ENCODE data around the gene GALNT6. TPM values are rescaled to one million over a fixed set of nuclear protein-coding genes. Genes with fewer than 3 reads are reported as not detected.

Gene GALNT6
- total and polyA plus RNA-seq, 5 experiments from 2014 or later = 1.5 to 8.3 (median 4.4) TPM

DNA sequence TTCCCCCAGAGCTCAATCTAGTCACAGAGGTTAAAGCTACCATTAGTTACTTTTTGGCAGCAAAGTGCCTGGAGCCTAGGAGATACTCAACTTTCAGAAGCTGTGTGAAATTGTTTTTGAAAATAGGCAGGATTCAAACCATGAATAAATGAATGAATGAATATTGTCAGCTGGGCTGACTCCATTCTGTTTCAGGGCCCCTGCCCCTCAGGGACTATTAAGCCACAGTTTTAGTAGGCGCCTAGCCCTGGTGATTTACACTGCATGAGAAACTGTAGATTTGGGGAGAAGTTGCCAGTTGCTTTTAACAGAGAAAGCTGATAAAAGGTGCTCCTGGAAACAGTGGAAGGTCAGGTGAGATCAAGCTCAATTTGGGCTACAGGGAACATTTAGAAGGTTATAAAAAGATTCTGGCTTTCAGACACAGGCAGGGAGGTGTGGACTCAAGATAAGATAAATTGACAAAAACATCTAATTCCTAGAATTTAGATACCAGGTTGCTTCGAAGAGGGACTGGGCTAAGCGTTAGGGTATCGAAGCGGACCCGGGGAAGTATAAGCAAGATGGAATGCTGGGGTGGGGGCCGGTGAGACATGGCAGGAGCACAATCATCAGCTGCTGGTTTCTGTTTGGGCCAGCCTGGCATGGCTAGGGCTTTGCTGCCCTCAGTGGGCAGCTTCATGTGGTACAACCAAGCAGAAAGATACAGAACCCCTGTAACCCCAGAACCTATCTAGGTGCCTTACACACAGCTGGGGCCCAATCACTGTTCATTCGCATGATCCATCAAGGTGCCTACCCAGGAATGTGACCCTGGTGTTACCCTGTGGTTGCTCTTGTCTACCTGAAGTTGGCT lies 29.8 kb downstream of the GALNT6 start:
- no peaks in the 10 kb centered on the region for H3K27me3 Mint-ChIP-seq
- peaks cover 6 to 25% (median 16%) of the 10 kb centered on the region in 4 donors for H3K4me1 Mint-ChIP-seq
- no peak overlapping the region for H3K4me3 Mint-ChIP-seq
- ATAC-seq = peak in 1 of 2 donors; percentile 37
- H3K36me3 Mint-ChIP-seq = peaks cover 0 to 28% (median 19%) of the 10 kb centered on the region in 3 donors
- H3K9me3 Mint-ChIP-seq = no peaks in the 10 kb centered on the region
- POLR2A ChIA-PET = interaction anchor here (0.5 kb wide), 1 partner anchor 94 kb away, joined by 3 read pairs; no protein-coding TSS in a partner anchor
- H3K27ac Mint-ChIP-seq = peak overlapping the region in 1 of 10 donors; percentile 33
- no peak for DNase-seq

DNA sequence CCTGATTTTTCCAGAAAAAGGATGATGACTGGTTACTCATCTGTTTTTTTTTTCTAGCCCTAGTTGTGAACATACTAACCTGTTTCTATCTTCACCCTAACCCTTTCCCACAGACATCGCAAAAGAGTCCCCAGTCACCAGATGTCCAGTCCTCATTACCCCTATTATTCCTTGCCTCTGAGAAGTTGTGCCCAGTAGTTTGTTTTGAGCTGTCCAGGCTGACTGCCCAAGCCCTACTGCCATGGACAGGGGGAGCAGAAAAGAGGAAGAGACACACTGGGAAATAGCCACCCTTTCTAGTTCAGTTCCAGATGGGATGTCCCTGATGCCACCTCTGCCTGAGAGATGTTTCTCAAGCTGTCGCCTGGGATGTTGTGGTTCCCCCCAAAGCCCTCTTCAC lies 30.9 kb downstream of the GALNT6 start:
- H3K36me3 Mint-ChIP-seq = peaks cover 0 to 32% (median 19%) of the 10 kb centered on the region in 3 donors
- no peaks in the 10 kb centered on the region for H3K9me3 Mint-ChIP-seq
- H3K4me3 Mint-ChIP-seq = no peak overlapping the region
- ATAC-seq = no peak
- DNase-seq = no peak
- H3K27ac Mint-ChIP-seq = peak overlapping the region in 2 of 10 donors; percentile 36 to 67
- H3K4me1 Mint-ChIP-seq = peaks cover 6 to 22% (median 12%) of the 10 kb centered on the region in 4 donors
- POLR2A ChIA-PET = no interaction called here
- H3K27me3 Mint-ChIP-seq = no peaks in the 10 kb centered on the region

DNA sequence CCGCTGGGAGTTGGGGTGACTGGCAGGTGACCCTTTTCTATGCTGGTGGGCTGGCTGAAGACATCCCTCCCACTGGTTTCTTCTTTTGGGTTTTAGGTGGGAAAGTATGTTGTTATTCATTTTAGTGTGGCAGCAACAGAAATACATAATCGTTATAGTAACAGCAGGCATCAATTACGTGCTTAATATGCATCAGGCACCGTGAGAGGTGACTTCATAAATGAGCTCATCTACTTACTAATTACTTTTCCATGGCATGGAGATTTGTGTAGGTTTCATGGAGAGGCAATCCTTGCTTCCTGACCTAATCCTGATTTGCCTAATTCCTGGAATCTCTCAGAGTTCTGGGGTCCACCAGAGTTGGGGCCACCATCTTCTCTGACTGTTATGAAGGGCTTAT lies 31.4 kb downstream of the GALNT6 start:
- Mint-ChIP-seq H3K4me3 (no peak overlapping the region), H3K9me3 (no peaks in the 10 kb centered on the region), H3K36me3 (peaks cover 0 to 32% (median 19%) of the 10 kb centered on the region in 3 donors), H3K27ac (peak overlapping the region in 2 of 10 donors; percentile 36 to 49), H3K4me1 (peaks cover 6 to 19% (median 12%) of the 10 kb centered on the region in 4 donors), H3K27me3 (no peaks in the 10 kb centered on the region)
- DNase-seq = no peak
- no peak for ATAC-seq
- POLR2A ChIA-PET = no interaction called here

DNA sequence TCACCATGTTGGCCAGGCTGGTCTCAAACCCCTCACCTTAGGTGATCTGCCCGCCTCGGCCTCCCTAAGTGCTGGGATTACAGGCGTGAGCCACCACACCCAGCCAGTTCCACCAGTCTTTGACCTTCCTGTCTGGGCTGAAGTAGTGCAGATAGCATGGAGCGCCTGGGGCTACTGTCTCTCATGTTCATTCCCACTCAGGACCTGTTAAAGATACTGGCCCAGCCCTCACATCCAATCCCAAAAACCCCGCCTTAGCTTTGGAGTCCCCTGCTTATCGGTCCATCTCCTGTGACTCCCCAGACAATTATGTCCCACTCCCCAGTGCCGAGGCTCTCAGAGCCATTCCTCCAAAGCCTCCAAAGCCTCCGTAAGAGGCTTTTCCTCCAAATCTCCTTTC lies 32.7 kb downstream of the GALNT6 start:
- POLR2A ChIA-PET = no interaction called here
- DNase-seq (no peak), ATAC-seq (no peak)
- no peaks in the 10 kb centered on the region for H3K27me3 Mint-ChIP-seq
- no peak overlapping the region for H3K27ac Mint-ChIP-seq
- peaks cover 6 to 19% (median 8%) of the 10 kb centered on the region in 4 donors for H3K4me1 Mint-ChIP-seq
- peak overlapping the region in 1 of 10 donors; percentile 28 for H3K4me3 Mint-ChIP-seq
- H3K9me3 Mint-ChIP-seq = no peaks in the 10 kb centered on the region
- peaks cover 0 to 32% (median 19%) of the 10 kb centered on the region in 3 donors for H3K36me3 Mint-ChIP-seq

DNA sequence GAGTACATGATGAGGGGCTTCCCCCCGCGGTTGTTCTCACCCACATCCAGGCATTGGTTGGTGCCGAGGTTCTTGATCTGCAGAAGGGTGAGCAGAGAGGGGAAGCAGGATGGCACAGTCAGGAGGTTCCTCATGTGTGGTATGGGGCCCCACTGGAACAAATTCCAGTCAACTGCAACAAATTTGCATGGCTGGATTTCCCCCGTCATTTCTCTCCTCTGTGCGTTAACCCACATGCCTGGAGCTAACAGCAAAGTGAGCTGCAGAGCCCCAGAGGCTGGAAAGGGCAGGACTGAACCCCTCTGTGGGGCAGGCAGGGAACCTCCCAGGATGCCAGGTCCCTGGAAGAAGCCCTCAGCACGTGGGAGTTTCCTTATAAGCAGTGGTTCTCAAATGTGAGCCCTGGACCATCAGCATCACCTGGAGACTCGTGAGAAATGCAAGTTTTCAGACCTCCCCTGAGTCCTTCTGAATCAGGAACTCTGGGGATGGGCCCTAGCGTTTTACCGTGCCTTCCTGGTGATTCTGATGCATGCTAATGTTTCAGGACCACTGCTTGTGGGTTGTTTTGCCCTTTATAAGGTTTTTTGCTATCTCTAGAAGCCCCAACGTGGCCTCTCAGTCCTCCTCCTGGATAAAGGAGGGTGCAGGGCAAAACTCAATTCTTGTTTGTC lies 33.7 kb downstream of the GALNT6 start:
- DNase-seq (peak in 1 of 10 donors; percentile 10), ATAC-seq (peak in 1 of 2 donors; percentile 41)
- H3K9me3 Mint-ChIP-seq = no peaks in the 10 kb centered on the region
- peaks cover 0 to 32% (median 17%) of the 10 kb centered on the region in 3 donors for H3K36me3 Mint-ChIP-seq
- no peak overlapping the region for H3K4me3 Mint-ChIP-seq
- no peaks in the 10 kb centered on the region for H3K27me3 Mint-ChIP-seq
- H3K27ac Mint-ChIP-seq = peak overlapping the region in 1 of 10 donors; percentile 49
- POLR2A ChIA-PET = no interaction called here
- H3K4me1 Mint-ChIP-seq = peaks cover 6 to 19% (median 8%) of the 10 kb centered on the region in 4 donors

DNA sequence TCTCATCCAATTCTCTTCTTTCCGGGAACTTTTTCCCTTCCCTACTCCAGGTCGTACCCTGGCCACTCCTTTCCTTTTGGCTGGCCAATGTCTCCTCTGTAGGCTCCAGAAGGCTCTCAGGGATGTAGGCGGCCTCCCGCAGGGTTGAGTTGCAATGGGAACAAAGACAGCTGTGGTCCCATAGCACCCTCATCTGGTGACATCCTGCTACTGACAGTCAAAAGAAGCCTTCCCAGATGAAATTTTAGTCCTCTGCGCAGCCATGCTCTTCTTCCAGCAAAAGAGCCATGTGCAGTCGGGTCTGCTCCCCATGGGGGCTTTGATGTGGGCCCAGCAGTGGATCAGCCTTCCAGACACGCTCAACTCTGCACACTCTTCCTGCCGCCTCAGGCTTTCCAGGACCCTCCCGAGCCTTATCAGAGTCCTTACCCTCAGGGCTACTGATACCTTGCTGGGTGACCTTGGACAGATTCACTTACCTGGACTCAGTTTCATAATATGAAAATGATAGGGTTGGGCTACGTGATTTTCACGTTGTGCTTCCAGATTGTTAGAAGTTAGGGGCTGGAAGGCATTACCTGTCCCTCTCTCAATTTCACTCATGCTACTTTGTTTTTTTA lies 39.2 kb downstream of the GALNT6 start:
- ATAC-seq = peak; percentile 57 to 61
- Mint-ChIP-seq H3K27me3 (peaks cover 0 to under 1% (median 0%) of the 10 kb centered on the region in 5 donors), H3K36me3 (peaks cover 0 to 7% (median 0%) of the 10 kb centered on the region in 3 donors), H3K4me1 (peaks cover 9 to 12% (median 10%) of the 10 kb centered on the region in 4 donors), H3K9me3 (no peaks in the 10 kb centered on the region), H3K4me3 (no peak overlapping the region), H3K27ac (peak overlapping the region in 5 of 10 donors; percentile 17 to 84 (median 66))
- POLR2A ChIA-PET = no interaction called here
- DNase-seq = peak in 9 of 10 donors; percentile 9 to 70 (median 44)

DNA sequence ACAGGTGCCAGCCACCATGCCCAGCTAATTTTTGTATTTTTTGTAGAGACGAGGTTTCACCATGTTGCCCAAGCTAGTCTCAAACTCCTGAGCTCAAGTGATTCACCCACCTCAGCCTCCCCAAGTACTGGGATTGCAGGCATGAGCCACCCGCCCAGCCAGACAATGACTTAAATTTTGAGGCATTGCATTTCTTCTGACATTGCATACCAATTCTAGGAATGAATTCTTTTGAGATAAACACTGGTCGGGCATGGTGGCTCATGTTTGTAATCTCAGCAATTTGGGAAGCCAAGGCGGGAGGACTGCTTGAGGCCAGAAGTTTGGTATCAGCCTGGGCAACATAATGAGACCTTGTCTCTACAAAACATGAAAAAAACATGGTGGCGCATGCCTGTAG lies 42.2 kb downstream of the GALNT6 start:
- no peaks in the 10 kb centered on the region for H3K9me3 Mint-ChIP-seq
- DNase-seq (no peak), ATAC-seq (no peak)
- H3K27ac Mint-ChIP-seq = peak overlapping the region in 1 of 10 donors; percentile 43
- POLR2A ChIA-PET = no interaction called here
- peaks cover 9 to 15% (median 13%) of the 10 kb centered on the region in 4 donors for H3K4me1 Mint-ChIP-seq
- H3K36me3 Mint-ChIP-seq = no peaks in the 10 kb centered on the region
- no peak overlapping the region for H3K4me3 Mint-ChIP-seq
- H3K27me3 Mint-ChIP-seq = peaks cover 0 to 3% (median 0%) of the 10 kb centered on the region in 5 donors

DNA sequence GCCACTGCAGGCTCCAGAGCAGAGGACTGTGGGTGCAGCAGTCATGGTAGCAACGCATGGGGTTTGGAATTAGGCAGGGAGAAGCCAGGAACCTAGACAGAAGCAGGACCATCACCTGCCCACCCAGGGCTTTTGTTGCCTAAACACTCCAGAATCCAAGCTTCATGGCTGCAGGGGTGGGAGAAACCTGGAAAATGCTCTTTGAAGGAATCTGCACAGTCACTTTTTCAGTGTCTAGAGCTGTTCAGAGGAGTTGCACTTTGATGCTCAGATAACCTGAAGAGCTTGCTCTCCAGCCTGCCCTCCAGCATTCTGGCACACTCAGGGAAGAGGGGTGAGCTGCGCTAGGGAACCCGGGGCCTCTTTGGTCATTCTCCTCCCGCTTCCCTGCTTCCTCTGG lies 43.1 kb downstream of the GALNT6 start:
- Mint-ChIP-seq H3K36me3 (no peaks in the 10 kb centered on the region), H3K27me3 (peaks cover 0 to 3% (median 0%) of the 10 kb centered on the region in 5 donors), H3K9me3 (no peaks in the 10 kb centered on the region), H3K27ac (no peak overlapping the region), H3K4me3 (no peak overlapping the region), H3K4me1 (peaks cover 9 to 20% (median 14%) of the 10 kb centered on the region in 4 donors)
- DNase-seq (no peak), ATAC-seq (no peak)
- POLR2A ChIA-PET = no interaction called here

DNA sequence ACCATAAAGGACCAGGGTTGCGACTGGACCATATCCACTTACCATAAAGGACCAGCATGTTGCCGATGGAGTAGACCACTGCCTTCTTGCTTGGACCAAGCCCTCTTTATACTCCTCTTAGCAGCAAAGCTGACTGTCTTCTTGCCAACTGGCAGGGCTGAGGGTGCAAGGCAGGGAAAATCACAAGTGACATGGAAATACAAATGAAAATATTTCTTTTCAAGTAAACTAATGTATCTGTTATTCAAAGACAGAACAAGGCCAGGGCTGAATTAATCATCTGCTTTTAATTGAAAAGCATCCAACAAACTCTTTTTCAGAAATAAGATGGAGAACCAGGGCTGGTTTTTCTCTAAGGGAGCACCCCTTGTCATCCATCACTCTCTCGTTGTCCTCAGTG lies 44.6 kb downstream of the GALNT6 start, which contains the start of gene CELA1:
TSS of gene CELA1 (minus strand) at position 99 of the 400 bp plus-strand sequence. CDS start at position 58, 41 bp downstream.
- H3K9me3 Mint-ChIP-seq = no peaks in the 10 kb centered on the region
- H3K36me3 Mint-ChIP-seq = no peaks in the 10 kb centered on the region
- no peak within 1 kb of the TSS for H3K4me3 Mint-ChIP-seq
- ATAC-seq (no peak), DNase-seq (no peak)
- peaks cover 0 to 3% (median 0%) of the 10 kb centered on the region in 5 donors for H3K27me3 Mint-ChIP-seq
- peaks cover 4 to 29% (median 9%) of the 10 kb centered on the region in 4 donors for H3K4me1 Mint-ChIP-seq
- peak within 1 kb of the TSS in 2 of 10 donors; percentile 24 to 78 for H3K27ac Mint-ChIP-seq
- POLR2A ChIA-PET = no interaction called here

DNA sequence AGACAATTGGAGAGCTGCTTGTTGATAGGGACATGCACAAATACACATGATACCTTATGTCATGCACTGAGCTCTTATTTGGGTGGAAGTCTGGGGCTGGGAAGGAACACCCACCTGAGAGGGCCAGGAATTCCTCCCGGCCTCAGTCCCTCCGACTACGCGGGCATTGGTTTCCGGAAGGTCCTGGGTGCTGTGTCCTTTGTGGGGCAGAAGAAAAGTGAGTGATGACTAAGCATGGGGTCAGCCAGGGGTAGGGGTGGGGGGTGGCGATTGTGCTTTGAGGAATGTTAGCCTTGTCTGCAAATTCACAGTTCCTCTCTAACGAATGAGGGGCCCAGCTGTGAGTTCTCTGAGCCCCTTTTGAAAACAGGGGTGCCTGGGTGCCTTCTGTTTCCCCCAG lies 45.5 kb downstream of the GALNT6 start:
- Mint-ChIP-seq H3K4me3 (no peak overlapping the region), H3K36me3 (no peaks in the 10 kb centered on the region), H3K4me1 (peaks cover 6 to 36% (median 15%) of the 10 kb centered on the region in 4 donors), H3K27me3 (peaks cover 0 to 3% (median 0%) of the 10 kb centered on the region in 5 donors), H3K9me3 (no peaks in the 10 kb centered on the region), H3K27ac (peak overlapping the region in 2 of 10 donors; percentile 24 to 78)
- POLR2A ChIA-PET = interaction anchor here (0.9 to 1.0 kb wide), 2 partner anchors 13 to 37 kb away, joined by 4 to 5 read pairs; no protein-coding TSS in a partner anchor
- no peak for ATAC-seq
- no peak for DNase-seq

DNA sequence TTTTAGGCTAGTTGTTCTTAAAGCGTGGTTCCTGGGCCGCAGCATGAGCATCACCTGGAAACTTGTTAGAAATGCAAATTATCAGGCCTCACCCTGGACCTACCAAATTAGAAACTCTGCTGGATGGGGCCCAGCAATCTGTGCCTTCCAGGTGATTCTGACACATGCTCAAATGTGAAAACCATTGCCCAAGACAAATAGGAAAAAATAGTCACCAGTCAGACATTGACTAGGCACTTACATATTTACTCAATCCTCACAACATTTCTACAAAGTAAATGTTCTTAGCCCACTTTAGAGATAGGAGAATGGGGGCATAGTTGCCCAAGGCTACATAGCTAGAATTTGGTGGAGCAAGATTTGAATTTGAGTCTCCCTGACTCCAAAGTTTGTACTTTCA lies 48.0 kb downstream of the GALNT6 start:
- Mint-ChIP-seq H3K9me3 (no peaks in the 10 kb centered on the region), H3K27me3 (peaks cover 0 to 3% (median 0%) of the 10 kb centered on the region in 5 donors), H3K27ac (no peak overlapping the region), H3K4me1 (peaks cover 7 to 36% (median 20%) of the 10 kb centered on the region in 4 donors), H3K4me3 (no peak overlapping the region), H3K36me3 (no peaks in the 10 kb centered on the region)
- POLR2A ChIA-PET = interaction anchor here (1.0 to 18.6 kb wide), 2 partner anchors 26 kb away, joined by 3 to 406 read pairs; partner anchors contain the start of gene BIN2
- ATAC-seq (no peak), DNase-seq (no peak)

DNA sequence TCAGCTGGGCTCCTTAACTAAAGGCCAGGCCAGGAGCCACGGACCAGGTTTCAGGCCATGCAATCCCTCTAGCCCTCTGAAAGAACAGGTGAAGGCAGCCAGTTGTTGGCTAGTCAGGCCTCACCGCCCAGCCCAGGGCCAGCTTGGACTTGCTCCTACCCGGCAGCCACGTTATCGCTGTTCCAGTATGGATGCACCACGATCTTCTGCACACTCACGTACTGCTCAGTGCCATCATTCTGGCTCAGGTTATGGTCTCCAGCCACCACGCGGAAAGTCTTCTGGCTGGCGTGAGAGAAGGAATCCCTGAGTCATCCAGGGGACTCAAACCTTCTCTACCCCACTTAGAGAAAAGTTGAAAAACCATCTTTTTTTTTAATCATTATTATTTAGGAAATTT lies 48.8 kb downstream of the GALNT6 start:
- no peak for ATAC-seq

More for the DNA sequence above, 48.8 kb downstream of the GALNT6 start:
- Mint-ChIP-seq H3K4me1 (peaks cover 7 to 36% (median 20%) of the 10 kb centered on the region in 4 donors), H3K4me3 (no peak overlapping the region), H3K36me3 (no peaks in the 10 kb centered on the region), H3K9me3 (no peaks in the 10 kb centered on the region), H3K27ac (no peak overlapping the region), H3K27me3 (peaks cover 0 to 3% (median 0%) of the 10 kb centered on the region in 5 donors)
- DNase-seq = no peak
- POLR2A ChIA-PET = interaction anchor here (1.9 to 18.6 kb wide), 4 partner anchors 11 to 72 kb away, joined by 7 to 406 read pairs (median 20); partner anchors contain the start of gene BIN2

Measured in naive thymus-derived CD8-positive, alpha-beta T cell (primary cell).